Testis (tissue), 2 donors: ENCODE results near the gene CCSER2.

Experiments
- POLR2A ChIP-seq: fragments of 450-650 bp; IDR thresholded peaks from one replicate; pipeline ENCODE4 v1.6.1; 2017; ENCODE audit warnings: antibody characterized with exemption, mild to moderate bottlenecking, moderate library complexity
- TF ChIP-seq, protein P1 (sequence below), 3 experiments: fragments of 450-650 bp in 2 of 3; fragments of 200-600 bp in 1 of 3; sonication (generic) in 1 of 3; IDR thresholded peaks; one replicate each; pipeline ENCODE4 v1.5.1; 2016 to 2019; ENCODE audit warnings: antibody characterized with exemption in 3 of 3, mild to moderate bottlenecking in 2 of 3, moderate library complexity in 1 of 3

DNA sequence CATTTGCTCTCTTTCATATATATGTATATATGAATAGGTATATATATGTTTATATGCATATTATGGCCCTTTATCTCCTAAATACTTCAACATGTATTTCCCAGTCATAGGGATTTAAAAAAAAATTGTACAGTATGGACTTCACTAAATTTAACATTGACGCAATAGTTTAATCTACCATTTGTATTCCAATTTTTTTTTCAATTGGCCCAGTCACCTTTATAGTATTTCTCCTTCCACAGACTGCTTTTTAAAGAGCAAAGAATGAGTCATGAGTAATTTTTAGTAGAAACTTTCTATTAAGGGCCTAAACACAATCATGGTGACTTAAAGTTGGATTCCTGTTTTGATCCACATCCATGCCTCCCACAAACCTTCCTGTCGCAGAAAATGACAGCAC lies 20.5 kb downstream of the CCSER2 start:
- TF ChIP-seq, protein P1, sequence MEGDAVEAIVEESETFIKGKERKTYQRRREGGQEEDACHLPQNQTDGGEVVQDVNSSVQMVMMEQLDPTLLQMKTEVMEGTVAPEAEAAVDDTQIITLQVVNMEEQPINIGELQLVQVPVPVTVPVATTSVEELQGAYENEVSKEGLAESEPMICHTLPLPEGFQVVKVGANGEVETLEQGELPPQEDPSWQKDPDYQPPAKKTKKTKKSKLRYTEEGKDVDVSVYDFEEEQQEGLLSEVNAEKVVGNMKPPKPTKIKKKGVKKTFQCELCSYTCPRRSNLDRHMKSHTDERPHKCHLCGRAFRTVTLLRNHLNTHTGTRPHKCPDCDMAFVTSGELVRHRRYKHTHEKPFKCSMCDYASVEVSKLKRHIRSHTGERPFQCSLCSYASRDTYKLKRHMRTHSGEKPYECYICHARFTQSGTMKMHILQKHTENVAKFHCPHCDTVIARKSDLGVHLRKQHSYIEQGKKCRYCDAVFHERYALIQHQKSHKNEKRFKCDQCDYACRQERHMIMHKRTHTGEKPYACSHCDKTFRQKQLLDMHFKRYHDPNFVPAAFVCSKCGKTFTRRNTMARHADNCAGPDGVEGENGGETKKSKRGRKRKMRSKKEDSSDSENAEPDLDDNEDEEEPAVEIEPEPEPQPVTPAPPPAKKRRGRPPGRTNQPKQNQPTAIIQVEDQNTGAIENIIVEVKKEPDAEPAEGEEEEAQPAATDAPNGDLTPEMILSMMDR (IDR thresholded peaks at IDR 0.05): no peak
- no peak for TF ChIP-seq POLR2A
